Sigmoid colon (tissue), 7 donors: ENCODE results near the gene DZIP3. TPM values are rescaled to one million over a fixed set of nuclear protein-coding genes. Genes with fewer than 3 reads are reported as not detected.
"Not testable (repeated sequence)": the region's sequence is repeated elsewhere in the genome, so short reads cannot be mapped to it uniquely, and the experiment has no call there.

Experiments
- DNase-seq: peaks from one replicate; pipeline ENCODE4 v3.0.0-alpha.2; 2019
- H3K27ac ChIP-seq, 4 donors: fragments of 200-600 bp; sonication (generic); one replicate each; pipeline ENCODE4 v1.5.1; 2016 to 2019; ENCODE audit warnings: mild to moderate bottlenecking in 1 of 4
- H3K27me3 ChIP-seq, 3 donors: fragments of 200-600 bp; sonication (generic); one replicate each; pipeline ENCODE4 v1.5.1; 2019; ENCODE audit warnings: mild to moderate bottlenecking in 1 of 3
- H3K36me3 ChIP-seq, 4 donors: fragments of 200-600 bp; sonication (generic); one replicate each; pipeline ENCODE4 v1.5.1; 2016 to 2019
- H3K4me1 ChIP-seq, 4 donors: fragments of 200-600 bp; sonication (generic); one replicate each; pipeline ENCODE4 v1.5.1; 2017 to 2019
- H3K4me3 ChIP-seq, 4 donors: fragments of 200-600 bp; sonication (generic); one replicate each; pipeline ENCODE4 v1.5.1; 2017 to 2019; ENCODE audit warnings: mild to moderate bottlenecking in 2 of 4, moderate library complexity in 1 of 4
- H3K9me3 ChIP-seq, 4 donors: fragments of 200-600 bp in 3 of 4; sonication (generic) in 3 of 4; one replicate each; pipeline versions ENCODE4 v1.5.1 to v1.6.1; 2013 to 2019
- CTCF ChIP-seq, 4 experiments: fragments of 450-650 bp in 3 of 4; fragments of 200-600 bp in 1 of 4; IDR thresholded peaks; one replicate each; pipeline ENCODE4 v1.5.1; 2016 to 2019; ENCODE audit warnings: antibody characterized with exemption in 4 of 4, mild to moderate bottlenecking in 3 of 4, moderate library complexity in 2 of 4
- EP300 ChIP-seq, 4 donors: sonication (generic); formaldehyde crosslinking; IDR thresholded peaks; one replicate each; pipeline ENCODE4 v1.6.1; 2017; ENCODE audit warnings: antibody characterized with exemption in 4 of 4
- POLR2A ChIP-seq, 2 donors: fragments of 450-650 bp; IDR thresholded peaks; one replicate each; pipeline ENCODE4 v1.6.1; 2016; ENCODE audit warnings: antibody characterized with exemption in 2 of 2, mild to moderate bottlenecking in 2 of 2, moderate library complexity in 2 of 2
- POLR2AphosphoS5 ChIP-seq, 4 donors: sonication (generic); formaldehyde crosslinking; IDR thresholded peaks; one replicate each; pipeline ENCODE4 v1.6.1; 2017; ENCODE audit warnings: antibody characterized with exemption in 4 of 4
- WGBS, 2 donors: extraction: QIAGEN DNeasy Blood & Tissue Kit; methylation state at CpG; one replicate each; pipeline ENCODE4 v1.1.7; 2013; 5-methylcytosine and 5-hydroxymethylcytosine counted together
- intact Hi-C: fragments of 100-400 bp; cut with DNase I; formaldehyde crosslinking; loops from one replicate; pipeline ENCODE4 v1.15.1; 2023
- polyA plus RNA-seq, 3 donors: library from polyadenylated mRNA; stranded (reverse); fragments of 200-250 nt; gene quantifications; one replicate each; pipeline ENCODE4 v1.2.3, GENCODE V29; 2013
- total RNA-seq, 4 donors: library from RNA; depleted of rRNA; stranded (reverse); fragments of >200 nt; gene quantifications; one replicate each; pipeline ENCODE4 v1.1.0, GENCODE V29; 2016
- donor health status: healthy with polysubstance abuse.
- donor health status: Bipolar disorder and iron deficiency.
- donor health status: healthy.

Gene DZIP3
- total and polyA plus RNA-seq, 7 donors, result 1.2 to 12.0 (median 8.8) TPM

- H3K4me1 ChIP-seq, result no peaks in the 10 kb centered on the region
- TF ChIP-seq POLR2A (IDR thresholded peaks at IDR 0.05) (no peak), EP300 (IDR thresholded peaks at IDR 0.05) (no peak), CTCF (IDR thresholded peaks at IDR 0.05) (no peak), POLR2AphosphoS5 (IDR thresholded peaks at IDR 0.05) (no peak)
- 0 to 2% methylated on average over 1 of the region's 1 CpG for WGBS, 2 donors
- no peaks in the 10 kb centered on the region for H3K27me3 ChIP-seq
- DNase-seq, result no peak
- intact Hi-C loops, result loop anchor here (10.0 kb wide), 1 partner anchor 417 kb away; no protein-coding TSS in a partner anchor
- no peak overlapping the region for H3K4me3 ChIP-seq
- no peak overlapping the region for H3K27ac ChIP-seq
- H3K9me3 ChIP-seq, result no peaks in the 10 kb centered on the region
- peaks cover 0 to 27% (median 0%) of the 10 kb centered on the region in 4 donors for H3K36me3 ChIP-seq
Measured at GRCh38 chr3:108667312-108667711, 77.8 kb downstream of the DZIP3 start.

- Histone ChIP-seq H3K27ac (no peak overlapping the region), H3K27me3 (no peaks in the 10 kb centered on the region), H3K36me3 (peaks cover 0 to 21% (median 0%) of the 10 kb centered on the region in 4 donors), H3K4me1 (no peaks in the 10 kb centered on the region), H3K4me3 (no peak overlapping the region), H3K9me3 (no peaks in the 10 kb centered on the region)
- TF ChIP-seq POLR2A (IDR thresholded peaks at IDR 0.05), result no peak
- TF ChIP-seq EP300 (IDR thresholded peaks at IDR 0.05), result no peak
- no peak for TF ChIP-seq CTCF (IDR thresholded peaks at IDR 0.05)
- intact Hi-C loops, result loop anchor here (10.0 kb wide), 1 partner anchor 416 kb away; no protein-coding TSS in a partner anchor
- DNase-seq, result no peak
Measured at GRCh38 chr3:108669208-108669607, 79.7 kb downstream of the DZIP3 start.

GRCh38 chr3:108672701-108673100, 83.2 kb downstream of the DZIP3 start:
- intact Hi-C loops, result no loop called here
- Histone ChIP-seq H3K4me1 (no peaks in the 10 kb centered on the region), H3K4me3 (no peak overlapping the region), H3K27ac (no peak overlapping the region), H3K9me3 (no peaks in the 10 kb centered on the region), H3K36me3 (peaks cover 0 to 25% (median 2%) of the 10 kb centered on the region in 4 donors), H3K27me3 (no peaks in the 10 kb centered on the region)
- TF ChIP-seq CTCF (IDR thresholded peaks at IDR 0.05) (no peak), EP300 (IDR thresholded peaks at IDR 0.05) (no peak), POLR2A (IDR thresholded peaks at IDR 0.05) (no peak), POLR2AphosphoS5 (IDR thresholded peaks at IDR 0.05) (no peak)
- DNase-seq, result no peak

- no peak for TF ChIP-seq POLR2AphosphoS5 (IDR thresholded peaks at IDR 0.05)
- TF ChIP-seq EP300 (IDR thresholded peaks at IDR 0.05), result no peak
- no peak for TF ChIP-seq CTCF (IDR thresholded peaks at IDR 0.05)
- no peak for TF ChIP-seq POLR2A (IDR thresholded peaks at IDR 0.05)
- H3K36me3 ChIP-seq, result peaks cover 0 to 39% (median 3%) of the 10 kb centered on the region in 4 donors
- H3K4me1 ChIP-seq, result no peaks in the 10 kb centered on the region
- intact Hi-C loops, result no loop called here
- H3K27me3 ChIP-seq, result no peaks in the 10 kb centered on the region
- H3K27ac ChIP-seq, result no peak overlapping the region
- no peaks in the 10 kb centered on the region for H3K9me3 ChIP-seq
- 82 to 92% methylated on average over 3 of the region's 3 CpGs for WGBS, 2 donors
- DNase-seq, result no peak
- no peak overlapping the region for H3K4me3 ChIP-seq
Measured at GRCh38 chr3:108673988-108674661, 84.6 kb downstream of the DZIP3 start.

GRCh38 chr3:108677811-108678210, 88.3 kb downstream of the DZIP3 start:
- 93% methylated on average over 1 of the region's 1 CpG for WGBS, 2 donors
- H3K9me3 ChIP-seq, result no peaks in the 10 kb centered on the region
- TF ChIP-seq POLR2A (IDR thresholded peaks at IDR 0.05) (no peak), EP300 (IDR thresholded peaks at IDR 0.05) (no peak), POLR2AphosphoS5 (IDR thresholded peaks at IDR 0.05) (no peak), CTCF (IDR thresholded peaks at IDR 0.05) (no peak)
- H3K27me3 ChIP-seq, result no peaks in the 10 kb centered on the region
- no peaks in the 10 kb centered on the region for H3K4me1 ChIP-seq
- H3K4me3 ChIP-seq, result no peak overlapping the region
- intact Hi-C loops, result no loop called here
- no peak overlapping the region for H3K27ac ChIP-seq
- DNase-seq, result no peak
- peaks cover 0 to 44% (median 3%) of the 10 kb centered on the region in 4 donors for H3K36me3 ChIP-seq

- 92 to 96% methylated on average over 2 of the region's 2 CpGs for whole genome bisulfite sequencing, 2 donors
- H3K4me1 ChIP-seq, H3K27me3 ChIP-seq, H3K4me3 ChIP-seq, intact Hi-C loops, H3K27ac ChIP-seq, DNase-seq, H3K9me3 ChIP-seq: not testable (repeated sequence)
- H3K36me3 ChIP-seq, result peaks cover 0 to 80% (median 26%) of the 10 kb centered on the region in 4 donors
Measured at GRCh38 chr3:108692286-108692685, 102.8 kb downstream of the DZIP3 start.
